Endothelial cell of umbilical vein (primary cell): ENCODE data around the gene GNB1L.

ENCODE experiments used
- EZH2 ChIP-seq: IDR thresholded peaks from 2 replicates; pipeline ENCODE4 v1.6.1; 2012; ENCODE audit warnings: borderline replicate concordance, low read depth, mild to moderate bottlenecking, moderate library complexity, low read length, inconsistent platforms; ENCODE audit not compliant: severe bottlenecking
- FOS ChIP-seq: IDR thresholded peaks from 2 replicates; pipeline ENCODE4 v1.6.1; 2011; ENCODE audit warnings: mild to moderate bottlenecking, low read length, moderate library complexity, borderline replicate concordance; ENCODE audit not compliant: insufficient read depth
- GATA2 ChIP-seq: IDR thresholded peaks from 2 replicates; pipeline ENCODE4 v1.7.0; 2011; ENCODE audit warnings: low read depth, mild to moderate bottlenecking, moderate library complexity, mixed read lengths, low read length; ENCODE audit not compliant: insufficient read length, insufficient read depth
- MYC ChIP-seq: IDR thresholded peaks from one replicate; pipeline ENCODE4 v1.6.1; 2011; ENCODE audit warnings: mild to moderate bottlenecking, low read depth, low read length
- POLR2A ChIP-seq: IDR thresholded peaks from 2 replicates; pipeline ENCODE4 v1.6.1; 2012; ENCODE audit warnings: low read depth, mild to moderate bottlenecking, control low read depth, low read length
- POLR2AphosphoS5 ChIP-seq: IDR thresholded peaks from 2 replicates; pipeline ENCODE4 v1.6.1; 2012; ENCODE audit warnings: low read depth, mild to moderate bottlenecking, control low read depth, low read length, moderate library complexity; ENCODE audit not compliant: insufficient read depth
- TF ChIP-seq, protein P1 (sequence below), 2 donors: IDR thresholded peaks; 1 replicate in 1 of 2; 2 replicates in 1 of 2; pipeline ENCODE4 v1.5.1; 2011; ENCODE audit warnings: low read length in 2 of 2, mild to moderate bottlenecking in 2 of 2, moderate library complexity in 2 of 2, control low read depth in 1 of 2, inconsistent platforms in 1 of 2, low read depth in 1 of 2; ENCODE audit not compliant: insufficient read depth in 1 of 2; ENCODE audit errors: extremely low read depth in 1 of 2

DNA sequence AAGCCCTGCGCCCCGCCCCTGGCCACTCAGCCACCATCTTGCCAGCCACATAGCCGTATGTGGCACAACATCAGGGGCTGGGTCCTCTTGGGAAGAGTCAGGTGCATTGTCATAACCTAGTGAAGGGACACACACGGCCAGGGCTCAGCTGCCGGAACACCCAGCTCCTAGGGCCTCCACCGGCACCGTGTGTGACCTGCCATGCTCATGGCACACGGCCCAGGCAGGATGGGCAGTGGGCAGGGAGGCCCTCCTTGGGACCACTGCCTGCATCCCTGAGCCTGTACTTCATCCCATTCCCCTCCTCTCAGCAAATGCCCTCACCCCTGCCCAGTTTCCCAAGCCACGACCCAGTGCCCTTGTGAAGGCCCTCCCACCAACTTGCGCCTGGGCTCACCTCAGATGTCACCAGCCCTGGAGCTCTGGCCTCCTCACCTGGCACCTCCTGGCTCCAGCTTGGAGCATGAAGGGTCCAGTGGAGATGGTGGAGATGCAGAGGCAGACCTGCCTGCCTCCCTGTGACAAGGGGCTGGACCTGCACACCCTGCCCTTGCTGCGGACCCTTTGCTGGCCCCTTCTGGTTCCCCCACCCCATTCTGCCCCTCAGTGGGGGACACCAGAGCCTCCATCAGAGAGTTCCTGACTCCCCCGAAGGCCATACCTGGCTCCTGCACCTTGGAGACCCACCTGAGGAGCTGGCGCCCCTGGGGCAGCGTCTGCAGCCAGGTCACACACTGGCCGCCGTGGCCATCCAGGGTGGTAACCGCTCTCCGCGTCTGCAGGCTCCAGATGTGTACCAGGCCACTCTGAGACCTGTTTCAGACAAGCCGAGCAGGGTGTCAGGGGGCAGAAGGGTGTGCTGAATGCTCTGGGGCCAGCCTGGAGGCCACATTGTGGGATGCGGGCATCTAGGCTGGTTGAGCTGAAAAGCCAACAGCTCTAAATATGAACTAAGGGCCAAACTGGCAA, 34.5 kb downstream of the GNB1L start:
- TF ChIP-seq FOS (no peak), EZH2 (no peak), MYC (no peak), POLR2A (no peak), GATA2 (no peak), POLR2AphosphoS5 (no peak)
- TF ChIP-seq, protein P1, sequence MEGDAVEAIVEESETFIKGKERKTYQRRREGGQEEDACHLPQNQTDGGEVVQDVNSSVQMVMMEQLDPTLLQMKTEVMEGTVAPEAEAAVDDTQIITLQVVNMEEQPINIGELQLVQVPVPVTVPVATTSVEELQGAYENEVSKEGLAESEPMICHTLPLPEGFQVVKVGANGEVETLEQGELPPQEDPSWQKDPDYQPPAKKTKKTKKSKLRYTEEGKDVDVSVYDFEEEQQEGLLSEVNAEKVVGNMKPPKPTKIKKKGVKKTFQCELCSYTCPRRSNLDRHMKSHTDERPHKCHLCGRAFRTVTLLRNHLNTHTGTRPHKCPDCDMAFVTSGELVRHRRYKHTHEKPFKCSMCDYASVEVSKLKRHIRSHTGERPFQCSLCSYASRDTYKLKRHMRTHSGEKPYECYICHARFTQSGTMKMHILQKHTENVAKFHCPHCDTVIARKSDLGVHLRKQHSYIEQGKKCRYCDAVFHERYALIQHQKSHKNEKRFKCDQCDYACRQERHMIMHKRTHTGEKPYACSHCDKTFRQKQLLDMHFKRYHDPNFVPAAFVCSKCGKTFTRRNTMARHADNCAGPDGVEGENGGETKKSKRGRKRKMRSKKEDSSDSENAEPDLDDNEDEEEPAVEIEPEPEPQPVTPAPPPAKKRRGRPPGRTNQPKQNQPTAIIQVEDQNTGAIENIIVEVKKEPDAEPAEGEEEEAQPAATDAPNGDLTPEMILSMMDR (IDR thresholded peaks at IDR 0.05; ENCODE audit: extremely low read depth in 1 of 2, insufficient read depth in 1 of 2, low read depth in 1 of 2, low read length in 2 of 2) = no peak
